MM.1S (cell line): ENCODE results near the gene FBLN1.

Experiments used
- DNase-seq: peaks from one replicate; pipeline ENCODE4 v3.0.0-alpha.2; 2015
- H2AFZ ChIP-seq: fragments of 300-600 bp; sonication (generic); 2 replicates; pipeline ENCODE4 v1.6.0; 2016; ENCODE audit warnings: antibody characterized with exemption, low read length
- H3F3A ChIP-seq: fragments of 300-600 bp; sonication (generic); 2 replicates; pipeline ENCODE4 v1.6.1; 2016; ENCODE audit warnings: mild to moderate bottlenecking, antibody characterized with exemption, low read length, moderate library complexity, mixed read lengths; ENCODE audit not compliant: insufficient read depth
- H3K27ac ChIP-seq: fragments of 300-600 bp; sonication (generic); 2 replicates; pipeline ENCODE4 v1.5.1; 2016; ENCODE audit warnings: mild to moderate bottlenecking, low read length
- H3K27me3 ChIP-seq: fragments of 300-600 bp; sonication (generic); replicated peaks from 2 replicates; pipeline ENCODE4 v1.6.0; 2016; ENCODE audit warnings: low read length; ENCODE audit not compliant: insufficient read depth
- H3K36me3 ChIP-seq: fragments of 300-600 bp; sonication (generic); replicated peaks from 2 replicates; pipeline ENCODE4 v1.6.1; 2016; ENCODE audit warnings: mild to moderate bottlenecking, low read length, mixed read lengths; ENCODE audit not compliant: insufficient read depth
- H3K4me1 ChIP-seq: fragments of 300-600 bp; sonication (generic); 2 replicates; pipeline ENCODE4 v1.6.1; 2016; ENCODE audit warnings: low read length, mixed read lengths
- H3K4me2 ChIP-seq: fragments of 300-600 bp; sonication (generic); 2 replicates; pipeline ENCODE4 v1.6.0; 2016; ENCODE audit warnings: low read depth, low read length
- H3K4me3 ChIP-seq: fragments of 300-600 bp; sonication (generic); 2 replicates; pipeline ENCODE4 v1.5.1; 2016; ENCODE audit warnings: low read length, mixed read lengths
- H3K79me2 ChIP-seq: fragments of 300-600 bp; sonication (generic); 2 replicates; pipeline ENCODE4 v1.6.1; 2016; ENCODE audit warnings: mixed run types, low read length, mixed read lengths
- H3K9ac ChIP-seq: fragments of 300-600 bp; sonication (generic); 2 replicates; pipeline ENCODE4 v1.6.1; 2016; ENCODE audit warnings: low read length, mixed read lengths
- H3K9me2 ChIP-seq: fragments of 300-600 bp; sonication (generic); replicated peaks from 2 replicates; pipeline ENCODE4 v1.6.1; 2016; ENCODE audit warnings: mild to moderate bottlenecking, low read length, mixed read lengths; ENCODE audit not compliant: insufficient read depth
- H3K9me3 ChIP-seq: fragments of 300-600 bp; sonication (generic); replicated peaks from 2 replicates; pipeline ENCODE4 v1.6.1; 2016; ENCODE audit warnings: mild to moderate bottlenecking, low read length, mixed read lengths; ENCODE audit not compliant: insufficient read depth
- H4K20me1 ChIP-seq: fragments of 300-600 bp; sonication (generic); 2 replicates; pipeline ENCODE4 v1.6.1; 2016; ENCODE audit warnings: mild to moderate bottlenecking, low read length, moderate library complexity, mixed read lengths; ENCODE audit not compliant: insufficient read depth
- CTCF ChIP-seq: fragments of 300-600 bp; sonication (generic); IDR thresholded peaks from 2 replicates; pipeline ENCODE4 v1.5.1; 2016; ENCODE audit warnings: antibody characterized with exemption, low read length, mixed read lengths
- EZH2 ChIP-seq: fragments of 300-600 bp; sonication (generic); optimal IDR thresholded peaks from 2 replicates; pipeline ENCODE3; 2017; ENCODE audit warnings: low read depth, mild to moderate bottlenecking, antibody characterized with exemption, low read length, mixed read lengths
- EZH2phosphoT487 ChIP-seq: fragments of 300-600 bp; sonication (generic); IDR thresholded peaks from 2 replicates; pipeline ENCODE4 v1.6.1; 2018; ENCODE audit warnings: antibody characterized with exemption, low read length

FBLN1 gene

DNA sequence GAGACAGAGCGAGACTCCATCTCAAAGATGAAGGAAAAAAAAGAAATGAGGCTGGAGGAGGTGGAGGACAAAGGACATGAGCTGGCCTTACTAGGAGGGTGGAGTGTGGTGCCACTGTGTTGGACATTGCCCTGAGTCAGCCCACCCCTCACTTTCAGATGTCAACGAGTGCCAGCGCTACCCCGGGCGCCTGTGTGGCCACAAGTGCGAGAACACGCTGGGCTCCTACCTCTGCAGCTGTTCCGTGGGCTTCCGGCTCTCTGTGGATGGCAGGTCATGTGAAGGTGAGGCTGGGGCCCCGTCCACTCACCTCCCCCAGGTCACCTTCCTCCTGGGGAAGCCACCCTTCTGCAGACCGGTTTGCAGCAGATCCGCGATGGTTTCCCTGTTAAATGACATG is 40.6 kb downstream of the FBLN1 start:
- H3K79me2 ChIP-seq, result no peaks in the 10 kb centered on the region
- no peaks in the 10 kb centered on the region for H4K20me1 ChIP-seq
- H3K9me3 ChIP-seq, result no peaks in the 10 kb centered on the region
- no peak for DNase-seq
- no peaks in the 10 kb centered on the region for H3K9me2 ChIP-seq
- H3K4me3 ChIP-seq, result no peak overlapping the region
- no peak overlapping the region for H3K9ac ChIP-seq
- H3K27me3 ChIP-seq, result peaks cover 96% of the 10 kb centered on the region
- no peak overlapping the region for H2AFZ ChIP-seq
- no peaks in the 10 kb centered on the region for H3K4me1 ChIP-seq
- H3K36me3 ChIP-seq, result no peaks in the 10 kb centered on the region
- no peak overlapping the region for H3K4me2 ChIP-seq
- H3F3A ChIP-seq, result no peaks in the 10 kb centered on the region
- TF ChIP-seq CTCF, result no peak
- no peak for TF ChIP-seq EZH2phosphoT487
- TF ChIP-seq EZH2, result no peak
- no peak overlapping the region for H3K27ac ChIP-seq

- peaks cover 98% of the 10 kb centered on the region for H3K27me3 ChIP-seq
- no peak overlapping the region for H3K27ac ChIP-seq
- no peaks in the 10 kb centered on the region for H3F3A ChIP-seq
- H3K9me3 ChIP-seq, result no peaks in the 10 kb centered on the region
- no peaks in the 10 kb centered on the region for H3K36me3 ChIP-seq
- no peak for TF ChIP-seq EZH2
- no peak for TF ChIP-seq CTCF
- TF ChIP-seq EZH2phosphoT487, result no peak
- H2AFZ ChIP-seq, result no peak overlapping the region
- no peak overlapping the region for H3K9ac ChIP-seq
- H3K79me2 ChIP-seq, result no peaks in the 10 kb centered on the region
- no peaks in the 10 kb centered on the region for H3K9me2 ChIP-seq
- H3K4me1 ChIP-seq, result no peaks in the 10 kb centered on the region
- no peak overlapping the region for H3K4me3 ChIP-seq
- no peak for DNase-seq
- no peak overlapping the region for H3K4me2 ChIP-seq
- H4K20me1 ChIP-seq, result no peaks in the 10 kb centered on the region
Observed at GRCh38 chr22:45544588-45545170, 42.0 kb downstream of the FBLN1 start.

GRCh38 chr22:45546333-45547015 is 43.8 kb downstream of the FBLN1 start:
- H3K4me3 ChIP-seq, result no peak overlapping the region
- no peak overlapping the region for H2AFZ ChIP-seq
- no peak for DNase-seq
- H3K4me2 ChIP-seq, result no peak overlapping the region
- peaks cover 94% of the 10 kb centered on the region for H3K27me3 ChIP-seq
- no peak overlapping the region for H3K9ac ChIP-seq
- H3K79me2 ChIP-seq, result no peaks in the 10 kb centered on the region
- H4K20me1 ChIP-seq, result no peaks in the 10 kb centered on the region
- H3K4me1 ChIP-seq, result no peaks in the 10 kb centered on the region
- H3K9me3 ChIP-seq, result no peaks in the 10 kb centered on the region
- no peak overlapping the region for H3K27ac ChIP-seq
- TF ChIP-seq EZH2 (no peak), EZH2phosphoT487 (no peak), CTCF (no peak)
- no peaks in the 10 kb centered on the region for H3K9me2 ChIP-seq
- no peaks in the 10 kb centered on the region for H3F3A ChIP-seq
- no peaks in the 10 kb centered on the region for H3K36me3 ChIP-seq
